RWPE1 (cell line): ENCODE measurements around the gene CDCP2.
A peak's percentile ranks its signal among the peaks of the same experiment; 100 is the strongest.

ENCODE experiments used
- CTCF ChIA-PET: fragments of 350-600 bp; sonication (Branson Sonifier 250); formaldehyde crosslinking; extraction: SDS; loops from one replicate; lab custom pipeline; 2021; lab: Yijun Ruan, JAX
- POLR2A ChIA-PET: fragments of 400-600 bp; formaldehyde crosslinking; extraction: SDS; loops from one replicate; lab custom pipeline; 2020; ENCODE audit warnings: antibody characterized with exemption; ENCODE audit not compliant: low non-redundant PET; lab: Yijun Ruan, JAX
- DNase-seq: peaks from one replicate; pipeline ENCODE4 v3.0.0; 2012; ENCODE audit warnings: low spot score
- H3K27ac ChIP-seq: fragments of 450-650 bp; 2 replicates; pipeline ENCODE4 v1.5.1; 2017
- TF ChIP-seq, protein P1 (sequence below): fragments of 450-650 bp; conservative IDR thresholded peaks from 2 replicates; pipeline ENCODE4 v1.5.1; 2017; ENCODE audit warnings: low read depth, mild to moderate bottlenecking

CDCP2 gene

DNA sequence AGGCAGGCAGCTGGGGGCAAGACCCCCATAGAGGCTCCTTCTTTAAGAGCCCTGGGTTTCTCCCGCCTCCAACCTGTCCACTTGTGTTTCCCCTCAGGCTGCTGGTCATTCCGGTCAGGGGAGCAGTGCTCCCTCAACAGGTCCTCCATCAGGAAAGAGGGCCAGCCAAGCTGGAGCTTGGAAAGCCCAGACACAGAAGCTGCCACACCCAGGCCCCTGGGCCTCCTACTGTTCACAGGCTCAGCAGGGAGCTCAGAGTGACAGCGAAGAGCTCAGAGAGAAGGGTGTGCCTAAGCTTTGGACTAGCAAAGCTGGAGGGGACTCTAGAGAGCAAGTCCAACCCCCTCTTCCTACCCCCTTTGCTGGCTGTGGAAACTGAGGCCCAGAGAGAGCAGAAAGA lies 10.3 kb upstream of the CDCP2 start:
- ChIA-PET POLR2A (no interaction called here), CTCF (interaction anchor here (0.6 kb wide), 1 partner anchor 52 kb away, joined by 3 read pairs; no protein-coding TSS in a partner anchor)
- H3K27ac ChIP-seq = no peak overlapping the region
- TF ChIP-seq, protein P1, sequence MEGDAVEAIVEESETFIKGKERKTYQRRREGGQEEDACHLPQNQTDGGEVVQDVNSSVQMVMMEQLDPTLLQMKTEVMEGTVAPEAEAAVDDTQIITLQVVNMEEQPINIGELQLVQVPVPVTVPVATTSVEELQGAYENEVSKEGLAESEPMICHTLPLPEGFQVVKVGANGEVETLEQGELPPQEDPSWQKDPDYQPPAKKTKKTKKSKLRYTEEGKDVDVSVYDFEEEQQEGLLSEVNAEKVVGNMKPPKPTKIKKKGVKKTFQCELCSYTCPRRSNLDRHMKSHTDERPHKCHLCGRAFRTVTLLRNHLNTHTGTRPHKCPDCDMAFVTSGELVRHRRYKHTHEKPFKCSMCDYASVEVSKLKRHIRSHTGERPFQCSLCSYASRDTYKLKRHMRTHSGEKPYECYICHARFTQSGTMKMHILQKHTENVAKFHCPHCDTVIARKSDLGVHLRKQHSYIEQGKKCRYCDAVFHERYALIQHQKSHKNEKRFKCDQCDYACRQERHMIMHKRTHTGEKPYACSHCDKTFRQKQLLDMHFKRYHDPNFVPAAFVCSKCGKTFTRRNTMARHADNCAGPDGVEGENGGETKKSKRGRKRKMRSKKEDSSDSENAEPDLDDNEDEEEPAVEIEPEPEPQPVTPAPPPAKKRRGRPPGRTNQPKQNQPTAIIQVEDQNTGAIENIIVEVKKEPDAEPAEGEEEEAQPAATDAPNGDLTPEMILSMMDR = no peak
- no peak for DNase-seq

DNA sequence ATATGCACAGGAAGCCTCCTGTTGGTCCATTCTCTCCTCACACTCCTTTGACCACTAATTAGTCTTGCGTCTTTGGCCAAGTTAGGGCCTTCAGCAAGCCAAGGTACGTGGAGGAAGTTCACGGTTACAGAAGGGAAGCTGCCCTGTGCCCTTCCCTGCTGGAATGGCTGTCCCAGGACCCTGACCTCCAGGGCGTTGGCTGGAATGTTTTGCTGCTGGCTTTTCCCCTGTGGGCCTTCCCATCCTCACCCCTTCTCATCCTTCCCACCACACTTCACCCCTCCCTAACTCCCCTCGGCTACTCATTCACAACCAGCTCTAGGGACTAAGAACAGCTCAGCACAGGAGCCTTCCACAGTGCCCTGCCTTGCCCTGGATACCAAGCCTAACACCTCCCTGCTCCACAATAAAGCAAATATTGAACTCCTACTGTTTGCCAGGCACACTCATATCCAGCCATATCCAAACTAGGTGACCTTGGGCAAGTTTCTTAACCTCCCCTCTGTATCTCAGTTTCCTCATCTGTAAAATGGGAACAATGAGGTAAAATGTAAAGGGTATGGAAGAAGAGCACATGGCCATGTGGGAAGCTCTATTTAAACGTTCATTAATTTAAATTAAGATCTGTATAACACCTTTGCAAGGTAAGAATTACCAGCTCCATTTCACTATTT lies 8.8 kb upstream of the CDCP2 start:
- no peak for DNase-seq
- TF ChIP-seq, protein P1 = no peak
- CTCF ChIA-PET = no interaction called here
- POLR2A ChIA-PET = interaction anchor here (0.6 kb wide), 1 partner anchor 37 kb away, joined by 3 read pairs; no protein-coding TSS in a partner anchor
- no peak overlapping the region for H3K27ac ChIP-seq

DNA sequence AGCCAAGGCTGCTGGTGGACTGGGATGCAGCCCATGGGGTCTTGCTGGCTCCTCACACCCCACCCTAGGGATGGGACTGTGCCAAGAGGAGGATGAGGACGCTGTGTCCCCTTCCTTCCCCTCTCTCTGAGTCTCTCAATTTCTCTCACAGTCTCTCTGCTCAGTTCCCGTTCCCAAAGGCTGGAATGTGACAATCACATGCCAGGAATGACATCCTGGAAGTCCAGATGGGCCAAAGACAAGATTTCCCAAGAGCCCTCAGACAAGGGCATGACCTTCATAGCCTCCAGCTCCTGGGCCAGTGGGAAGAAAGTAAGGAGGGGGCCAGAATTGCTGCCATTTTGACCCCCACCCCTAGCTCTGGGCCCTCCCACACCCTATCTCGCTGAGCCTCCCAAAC lies 7.6 kb upstream of the CDCP2 start:
- TF ChIP-seq, protein P1 = no peak
- H3K27ac ChIP-seq = no peak overlapping the region
- CTCF ChIA-PET = no interaction called here
- POLR2A ChIA-PET = no interaction called here
- DNase-seq = no peak

GRCh38 chr1:54159733-54160316 lies 7.0 kb upstream of the CDCP2 start:
- no peak overlapping the region for H3K27ac ChIP-seq
- TF ChIP-seq, protein P1 = no peak
- ChIA-PET POLR2A (no interaction called here), CTCF (no interaction called here)
- DNase-seq = no peak

- TF ChIP-seq, protein P1 = no peak
- H3K27ac ChIP-seq = peak overlapping the region; percentile 49
- CTCF ChIA-PET = no interaction called here
- POLR2A ChIA-PET = no interaction called here
- DNase-seq = peak; percentile 59
Measured at GRCh38 chr1:54158071-54158470, 5.3 kb upstream of the CDCP2 start.

DNA sequence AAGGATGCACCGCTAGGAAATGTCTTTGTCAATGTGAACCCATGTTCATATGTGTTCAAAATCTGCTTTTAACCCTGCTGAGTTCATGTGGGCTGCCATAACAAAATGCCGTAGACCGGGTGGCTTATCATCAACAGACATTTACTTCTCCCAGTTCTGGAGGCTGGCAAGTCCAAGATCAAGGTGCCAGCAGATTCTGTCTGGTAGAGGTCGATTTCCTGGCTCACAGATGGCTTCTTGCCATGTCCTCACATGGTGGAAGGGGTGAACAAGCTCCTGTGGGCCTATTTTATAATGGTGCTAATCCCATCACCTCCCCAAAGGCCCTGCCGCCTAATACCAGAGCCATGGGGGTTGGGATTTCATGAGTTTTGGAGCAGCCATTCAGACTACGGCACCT lies 4.6 kb upstream of the CDCP2 start:
- no peak for DNase-seq
- POLR2A ChIA-PET = no interaction called here
- TF ChIP-seq, protein P1 = no peak

More for the DNA sequence above, 4.6 kb upstream of the CDCP2 start:
- peak overlapping the region; percentile 49 for H3K27ac ChIP-seq
- CTCF ChIA-PET = no interaction called here
